Endothelial cell of umbilical vein (primary cell): ENCODE measurements around the gene TP73. TPM values are rescaled to one million over a fixed set of nuclear protein-coding genes. Genes with fewer than 3 reads are reported as not detected.

Experiments used
- BruUV-seq: library from RNA; stranded (reverse); fragments of 400-500 nt; replicated peaks from 2 replicates; lab custom pipeline; 2021; lab: Mats Ljungman, UMichigan
- CTCF ChIA-PET: fragments of 300-600, 350-600 bp; sonication (Branson Sonifier 250); formaldehyde crosslinking; loops from one replicate; lab custom pipeline; 2021; ENCODE audit warnings: antibody characterized with exemption, inconsistent platforms; lab: Charles Lee
- POLR2A ChIA-PET: fragments of 300-600, 350-600 bp; sonication (Branson Sonifier 250); formaldehyde crosslinking; loops from one replicate; lab custom pipeline; 2021; ENCODE audit warnings: antibody characterized with exemption, inconsistent platforms; lab: Charles Lee
- DNase-seq: peaks from one replicate; pipeline ENCODE4 v3.0.0-alpha.2; 2011; ENCODE audit warnings: low read depth, low spot score
- FAIRE-seq: peaks from 2 replicates; lab custom pipeline; 2011; peaks lifted over from hg19 to GRCh38; lab: Jason Lieb, UNC
- H2AFZ ChIP-seq: 2 replicates; pipeline ENCODE4 v1.6.0; 2012; ENCODE audit warnings: low read depth, low read length, control low read depth, inconsistent platforms
- H3K27ac ChIP-seq: 2 replicates; pipeline ENCODE4 v1.5.1; 2011; ENCODE audit warnings: low read depth, mild to moderate bottlenecking, control low read depth, low read length, moderate library complexity; ENCODE audit not compliant: insufficient read depth
- H3K27me3 ChIP-seq, 2 experiments: 2 replicates each; pipeline versions ENCODE4 v1.6.0 to v1.6.1; 2011; ENCODE audit warnings: low read length in 2 of 2, mixed read lengths in 1 of 2; ENCODE audit not compliant: control insufficient read depth in 2 of 2, insufficient read depth in 2 of 2
- H3K36me3 ChIP-seq, 2 experiments: 2 replicates in 1 of 2; 3 replicates in 1 of 2; pipeline ENCODE4 v1.5.1; 2011; ENCODE audit warnings: low read length in 2 of 2, mild to moderate bottlenecking in 1 of 2, moderate library complexity in 1 of 2; ENCODE audit not compliant: control insufficient read depth in 2 of 2, insufficient read depth in 2 of 2; ENCODE audit errors: extremely low read depth in 1 of 2
- H3K4me1 ChIP-seq: 3 replicates; pipeline ENCODE4 v1.5.1; 2011; ENCODE audit warnings: mild to moderate bottlenecking, low read length; ENCODE audit not compliant: control insufficient read depth, insufficient read depth; ENCODE audit errors: extremely low read depth
- H3K4me2 ChIP-seq: 2 replicates; pipeline ENCODE4 v1.6.1; 2011; ENCODE audit warnings: low read length, control low read depth, mixed read lengths; ENCODE audit not compliant: insufficient read depth
- H3K4me3 ChIP-seq, 3 experiments: fragments of 200-600 bp in 1 of 3; sonication (generic), shearing (Covaris generic) in 1 of 3; replicated peaks in 1 of 3; 2 replicates each; pipeline ENCODE4 v1.5.1; 2011 to 2016; ENCODE audit warnings: control low read depth in 3 of 3, low read length in 3 of 3, mild to moderate bottlenecking in 2 of 3, inconsistent platforms in 1 of 3, low read depth in 1 of 3, moderate library complexity in 1 of 3; ENCODE audit not compliant: insufficient read depth in 1 of 3
- H3K79me2 ChIP-seq: 2 replicates; pipeline ENCODE4 v1.6.0; 2012; ENCODE audit warnings: low read length, inconsistent platforms; ENCODE audit not compliant: control insufficient read depth, insufficient read depth
- H3K9ac ChIP-seq: replicated peaks from 2 replicates; pipeline ENCODE3; 2011; ENCODE audit warnings: low read length, control low read depth; ENCODE audit not compliant: insufficient read depth; ENCODE audit errors: extremely low read depth
- H3K9me1 ChIP-seq: replicated peaks from 3 replicates; pipeline ENCODE4 v1.6.0; 2011; ENCODE audit warnings: mild to moderate bottlenecking, low read length; ENCODE audit not compliant: control insufficient read depth, insufficient read depth; ENCODE audit errors: extremely low read depth
- H3K9me3 ChIP-seq: replicated peaks from 2 replicates; pipeline ENCODE4 v1.5.1; 2012; ENCODE audit warnings: low read length, inconsistent platforms; ENCODE audit not compliant: control insufficient read depth, insufficient read depth
- H4K20me1 ChIP-seq: replicated peaks from 2 replicates; pipeline ENCODE3; 2011; ENCODE audit warnings: mild to moderate bottlenecking, low read length; ENCODE audit not compliant: control insufficient read depth, insufficient read depth; ENCODE audit errors: extremely low read depth
- CTCF ChIP-seq, 2 donors: IDR thresholded peaks; 1 replicate in 1 of 2; 2 replicates in 1 of 2; pipeline ENCODE4 v1.5.1; 2011; ENCODE audit warnings: low read length in 2 of 2, mild to moderate bottlenecking in 2 of 2, moderate library complexity in 2 of 2, control low read depth in 1 of 2, inconsistent platforms in 1 of 2, low read depth in 1 of 2; ENCODE audit not compliant: insufficient read depth in 1 of 2; ENCODE audit errors: extremely low read depth in 1 of 2
- EZH2 ChIP-seq: IDR thresholded peaks from 2 replicates; pipeline ENCODE4 v1.6.1; 2012; ENCODE audit warnings: borderline replicate concordance, low read depth, mild to moderate bottlenecking, moderate library complexity, low read length, inconsistent platforms; ENCODE audit not compliant: severe bottlenecking
- FOS ChIP-seq: IDR thresholded peaks from 2 replicates; pipeline ENCODE4 v1.6.1; 2011; ENCODE audit warnings: mild to moderate bottlenecking, low read length, moderate library complexity, borderline replicate concordance; ENCODE audit not compliant: insufficient read depth
- GATA2 ChIP-seq: IDR thresholded peaks from 2 replicates; pipeline ENCODE4 v1.7.0; 2011; ENCODE audit warnings: low read depth, mild to moderate bottlenecking, moderate library complexity, mixed read lengths, low read length; ENCODE audit not compliant: insufficient read length, insufficient read depth
- JUN ChIP-seq: IDR thresholded peaks from 2 replicates; pipeline ENCODE4 v1.6.1; 2011; ENCODE audit warnings: borderline replicate concordance, low read depth; ENCODE audit not compliant: insufficient read length, insufficient read depth
- MAX ChIP-seq: IDR thresholded peaks from 2 replicates; pipeline ENCODE4 v1.6.1; 2011; ENCODE audit not compliant: insufficient read depth, insufficient read length
- MYC ChIP-seq: IDR thresholded peaks from one replicate; pipeline ENCODE4 v1.6.1; 2011; ENCODE audit warnings: mild to moderate bottlenecking, low read depth, low read length
- POLR2A ChIP-seq: IDR thresholded peaks from 2 replicates; pipeline ENCODE4 v1.6.1; 2012; ENCODE audit warnings: low read depth, mild to moderate bottlenecking, control low read depth, low read length
- POLR2AphosphoS5 ChIP-seq: IDR thresholded peaks from 2 replicates; pipeline ENCODE4 v1.6.1; 2012; ENCODE audit warnings: low read depth, mild to moderate bottlenecking, control low read depth, low read length, moderate library complexity; ENCODE audit not compliant: insufficient read depth
- dilution Hi-C: fragments of 300-500 bp; cut with MboI; formaldehyde crosslinking; loops from one replicate; pipeline ENCODE4 v1.15.0; 2019; ENCODE audit warnings: low sequenced_read_pairs; ENCODE audit not compliant: extremely low pct_ligation_motif_present
- intact Hi-C: fragments of 100-400 bp; cut with micrococcal nuclease; formaldehyde crosslinking; loops from one replicate; pipeline ENCODE4 v1.10.0; 2022
- polyA plus RNA-seq, 4 experiments: library from polyadenylated mRNA; depleted of rRNA in 3 of 4; stranded (reverse) in 3 of 4; unstranded in 1 of 4; fragments of >200 nt; gene quantifications; 2 replicates each; pipeline versions ENCODE4 v1.2.1 to v1.2.3, GENCODE V29; 2011 to 2012; ENCODE audit warnings: missing spikeins in 1 of 4
- total RNA-seq: library from RNA; stranded (reverse); gene quantifications from 2 replicates; pipeline ENCODE4 v1.2.3, GENCODE V29; 2021

Gene TP73
- total and polyA plus RNA-seq, 2 donors (not counting 3 experiments of a cell fraction or from before 2014, with no cell fraction given), result 0.03 to 0.15 TPM

GRCh38 chr1:3681231-3681897, 29.0 kb downstream of the TP73 start:
- no TSS peak for BruUV-seq
- Histone ChIP-seq H3K4me3 (no peak overlapping the region), H3K36me3 (no peaks in the 10 kb centered on the region), H3K9me1 (no peaks in the 10 kb centered on the region), H3K79me2 (no peaks in the 10 kb centered on the region), H2AFZ (no peak overlapping the region), H4K20me1 (no peaks in the 10 kb centered on the region), H3K27ac (no peak overlapping the region), H3K27me3 (no peaks in the 10 kb centered on the region), H3K4me2 (no peak overlapping the region), H3K9me3 (no peaks in the 10 kb centered on the region), H3K4me1 (no peaks in the 10 kb centered on the region), H3K9ac (no peak overlapping the region)
- CTCF ChIA-PET, result interaction anchor here (1.9 kb wide), 1 partner anchor 43 kb away, joined by 7 read pairs; no protein-coding TSS in a partner anchor
- intact Hi-C loops, result no loop called here
- POLR2A ChIA-PET, result no interaction called here
- dilution Hi-C loops, result no loop called here
- TF ChIP-seq MYC (no peak), POLR2A (no peak), FOS (no peak), JUN (no peak), GATA2 (no peak), POLR2AphosphoS5 (no peak), EZH2 (no peak), MAX (no peak), CTCF (IDR thresholded peaks at IDR 0.05; ENCODE audit: extremely low read depth in 1 of 2, insufficient read depth in 1 of 2, low read depth in 1 of 2, low read length in 2 of 2) (no peak)
- DNase-seq (no peak), FAIRE-seq (no peak)
